Testis (tissue), 2 donors: ENCODE data around the gene ATP5F1E.

Source experiments
- POLR2A ChIP-seq: fragments of 450-650 bp; IDR thresholded peaks from one replicate; pipeline ENCODE4 v1.6.1; 2017; ENCODE audit warnings: antibody characterized with exemption, mild to moderate bottlenecking, moderate library complexity
- TF ChIP-seq, protein P1 (sequence below), 3 experiments: fragments of 450-650 bp in 2 of 3; fragments of 200-600 bp in 1 of 3; sonication (generic) in 1 of 3; IDR thresholded peaks; one replicate each; pipeline ENCODE4 v1.5.1; 2016 to 2019; ENCODE audit warnings: antibody characterized with exemption in 3 of 3, mild to moderate bottlenecking in 2 of 3, moderate library complexity in 1 of 3

DNA sequence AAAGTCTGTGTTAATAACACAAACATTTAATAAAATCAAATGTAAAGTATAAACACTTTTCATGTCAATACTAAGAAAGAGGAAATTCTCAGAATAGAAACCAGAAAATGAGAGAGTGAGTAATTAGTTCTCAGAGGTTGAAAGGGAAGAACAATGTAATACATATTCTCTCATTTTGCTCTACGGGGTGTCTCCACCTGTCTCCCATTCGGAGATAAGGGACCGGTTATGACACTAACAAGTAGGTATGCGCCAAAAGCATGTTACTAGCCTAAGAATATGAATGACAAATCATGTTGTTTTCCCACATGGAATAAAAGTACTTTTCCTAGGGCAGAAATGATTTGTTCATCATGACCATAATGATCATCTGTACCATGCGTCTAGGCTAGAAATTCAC lies 46.1 kb upstream of the ATP5F1E start:
- TF ChIP-seq, protein P1, sequence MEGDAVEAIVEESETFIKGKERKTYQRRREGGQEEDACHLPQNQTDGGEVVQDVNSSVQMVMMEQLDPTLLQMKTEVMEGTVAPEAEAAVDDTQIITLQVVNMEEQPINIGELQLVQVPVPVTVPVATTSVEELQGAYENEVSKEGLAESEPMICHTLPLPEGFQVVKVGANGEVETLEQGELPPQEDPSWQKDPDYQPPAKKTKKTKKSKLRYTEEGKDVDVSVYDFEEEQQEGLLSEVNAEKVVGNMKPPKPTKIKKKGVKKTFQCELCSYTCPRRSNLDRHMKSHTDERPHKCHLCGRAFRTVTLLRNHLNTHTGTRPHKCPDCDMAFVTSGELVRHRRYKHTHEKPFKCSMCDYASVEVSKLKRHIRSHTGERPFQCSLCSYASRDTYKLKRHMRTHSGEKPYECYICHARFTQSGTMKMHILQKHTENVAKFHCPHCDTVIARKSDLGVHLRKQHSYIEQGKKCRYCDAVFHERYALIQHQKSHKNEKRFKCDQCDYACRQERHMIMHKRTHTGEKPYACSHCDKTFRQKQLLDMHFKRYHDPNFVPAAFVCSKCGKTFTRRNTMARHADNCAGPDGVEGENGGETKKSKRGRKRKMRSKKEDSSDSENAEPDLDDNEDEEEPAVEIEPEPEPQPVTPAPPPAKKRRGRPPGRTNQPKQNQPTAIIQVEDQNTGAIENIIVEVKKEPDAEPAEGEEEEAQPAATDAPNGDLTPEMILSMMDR (IDR thresholded peaks at IDR 0.05) = no peak
- no peak for TF ChIP-seq POLR2A
